Prostate gland (tissue), 2 donors: ENCODE data around the gene SASH1. TPM values are rescaled to one million over a fixed set of nuclear protein-coding genes. Genes with fewer than 3 reads are reported as not detected.
"Not testable (repeated sequence)": the region's sequence is repeated elsewhere in the genome, so short reads cannot be mapped to it uniquely, and the experiment has no call there.

Experiments
- DNase-seq: peaks from one replicate; pipeline ENCODE4 v3.0.0-alpha.2; 2019; ENCODE audit warnings: low spot score
- H3K27ac ChIP-seq, 2 donors: fragments of 200-600 bp; sonication (generic); 2 replicates each; pipeline ENCODE4 v1.5.1; 2017 to 2019
- H3K27me3 ChIP-seq: fragments of 200-600 bp; sonication (generic); replicated peaks from 2 replicates; pipeline ENCODE4 v1.5.1; 2019; ENCODE audit not compliant: insufficient read depth
- H3K36me3 ChIP-seq, 2 donors: fragments of 200-600 bp; sonication (generic); 1 replicate in 1 of 2; 2 replicates in 1 of 2; pipeline versions ENCODE4 v1.5.1 to v1.8.1; 2017 to 2019
- H3K4me1 ChIP-seq: fragments of 200-600 bp; sonication (generic); replicated peaks from 2 replicates; pipeline ENCODE4 v1.5.1; 2019
- H3K4me3 ChIP-seq, 2 donors: fragments of 200-600 bp; sonication (generic); 2 replicates each; pipeline ENCODE4 v1.5.1; 2017 to 2019
- H3K9me3 ChIP-seq: fragments of 200-600 bp; sonication (generic); 2 replicates; pipeline ENCODE4 v1.5.1; 2017
- CTCF ChIP-seq, 4 experiments: fragments of 200-600 bp in 2 of 4; fragments of 450-650 bp in 2 of 4; sonication (generic) in 2 of 4; IDR thresholded peaks; 1 replicate in 3 of 4; 2 replicates in 1 of 4; pipeline ENCODE4 v1.5.1; 2016 to 2019; ENCODE audit warnings: antibody characterized with exemption in 4 of 4, mild to moderate bottlenecking in 2 of 4, moderate library complexity in 2 of 4
- POLR2A ChIP-seq: fragments of 450-650 bp; IDR thresholded peaks from one replicate; pipeline ENCODE4 v1.6.1; 2016; ENCODE audit warnings: antibody characterized with exemption, mild to moderate bottlenecking
- POLR2AphosphoS5 ChIP-seq: sonication (generic); formaldehyde crosslinking; IDR thresholded peaks from one replicate; pipeline ENCODE4 v1.6.1; 2017; ENCODE audit warnings: antibody characterized with exemption
- WGBS: methylation state at CpG from one replicate; pipeline ENCODE4 v1.1.5; 2018; 5-methylcytosine and 5-hydroxymethylcytosine counted together
- intact Hi-C: fragments of 100-400 bp; cut with DNase I; formaldehyde crosslinking; loops from one replicate; pipeline ENCODE4 v1.14.2; 2022
- total RNA-seq, 2 donors: library from RNA; depleted of rRNA; stranded (reverse); fragments of >200 nt; gene quantifications; one replicate each; pipeline ENCODE4 v1.1.0, GENCODE V29; 2016

Gene SASH1
- total RNA-seq, 2 donors from 2014 or later, result 34.3 to 48.6 TPM

- Histone ChIP-seq H3K4me1 (no peaks in the 10 kb centered on the region), H3K4me3 (no peak overlapping the region), H3K36me3 (no peaks in the 10 kb centered on the region), H3K9me3 (no peaks in the 10 kb centered on the region), H3K27ac (no peak overlapping the region), H3K27me3 (no peaks in the 10 kb centered on the region)
- DNase-seq, result no peak
- intact Hi-C loops, result no loop called here
- TF ChIP-seq CTCF (IDR thresholded peaks at IDR 0.05) (no peak), POLR2A (no peak), POLR2AphosphoS5 (no peak)
- 92% methylated on average over 12 of the region's 12 CpGs for WGBS
Measured at GRCh38 chr6:148389917-148390316, 47.3 kb downstream of the SASH1 start.

GRCh38 chr6:148392127-148392526, 49.5 kb downstream of the SASH1 start:
- H3K9me3 ChIP-seq, H3K27ac ChIP-seq, H3K4me3 ChIP-seq, H3K4me1 ChIP-seq, intact Hi-C loops, H3K27me3 ChIP-seq, DNase-seq, H3K36me3 ChIP-seq: not testable (repeated sequence)
- WGBS, result 94% methylated on average over 8 of the region's 8 CpGs

- Histone ChIP-seq H3K36me3 (no peaks in the 10 kb centered on the region), H3K4me3 (no peak overlapping the region), H3K4me1 (no peaks in the 10 kb centered on the region), H3K9me3 (no peaks in the 10 kb centered on the region), H3K27me3 (no peaks in the 10 kb centered on the region), H3K27ac (no peak overlapping the region)
- intact Hi-C loops, result no loop called here
- no peak for TF ChIP-seq CTCF (IDR thresholded peaks at IDR 0.05)
- no peak for TF ChIP-seq POLR2AphosphoS5
- TF ChIP-seq POLR2A, result no peak
- DNase-seq, result no peak
- WGBS, result 50% methylated on average over 3 of the region's 3 CpGs
Measured at GRCh38 chr6:148392671-148393070, 50.0 kb downstream of the SASH1 start.

- Histone ChIP-seq H3K36me3 (no peaks in the 10 kb centered on the region), H3K4me1 (no peaks in the 10 kb centered on the region), H3K27me3 (no peaks in the 10 kb centered on the region), H3K4me3 (no peak overlapping the region), H3K27ac (no peak overlapping the region), H3K9me3 (no peaks in the 10 kb centered on the region)
- no peak for DNase-seq
- TF ChIP-seq POLR2AphosphoS5 (no peak), CTCF (IDR thresholded peaks at IDR 0.05) (no peak), POLR2A (no peak)
- WGBS, result 38% methylated on average over 1 of the region's 1 CpG
- intact Hi-C loops, result no loop called here
Measured at GRCh38 chr6:148395583-148396101, 53.0 kb downstream of the SASH1 start.

- H3K9me3 ChIP-seq, result no peaks in the 10 kb centered on the region
- 80% methylated on average over 2 of the region's 2 CpGs for WGBS
- H3K4me1 ChIP-seq, result no peaks in the 10 kb centered on the region
- intact Hi-C loops, result no loop called here
- H3K27me3 ChIP-seq, result no peaks in the 10 kb centered on the region
- DNase-seq, result no peak
- H3K27ac ChIP-seq, result no peak overlapping the region
- TF ChIP-seq POLR2AphosphoS5, result no peak
- TF ChIP-seq POLR2A, result no peak
- no peak for TF ChIP-seq CTCF (IDR thresholded peaks at IDR 0.05)
- H3K4me3 ChIP-seq, result no peak overlapping the region
- no peaks in the 10 kb centered on the region for H3K36me3 ChIP-seq
Measured at GRCh38 chr6:148396411-148396810, 53.8 kb downstream of the SASH1 start.
